OCI-LY7 (cell line): ENCODE measurements around the gene TRIM33. TPM values are rescaled to one million over a fixed set of nuclear protein-coding genes. Genes with fewer than 3 reads are reported as not detected.

Source experiments
- BruUV-seq: library from RNA; stranded (reverse); fragments of 400-500 nt; replicated peaks from 2 replicates; lab custom pipeline; 2021; lab: Mats Ljungman, UMichigan
- CTCF ChIA-PET: fragments of 300-600 bp; sonication (Branson Sonifier 250); formaldehyde crosslinking; loops from one replicate; lab custom pipeline; 2022; ENCODE audit warnings: antibody characterized with exemption; ENCODE audit not compliant: unreplicated experiment; lab: Charles Lee
- POLR2A ChIA-PET: fragments of 300-600 bp; sonication (Branson Sonifier 250); formaldehyde crosslinking; loops from one replicate; lab custom pipeline; 2022; ENCODE audit warnings: antibody characterized with exemption; lab: Charles Lee
- DNase-seq: peaks from one replicate; pipeline ENCODE4 v3.0.0-alpha.2; 2015; ENCODE audit warnings: low spot score
- H2AFZ ChIP-seq: fragments of 200-600 bp; sonication (generic), shearing (Covaris generic); 2 replicates; pipeline ENCODE4 v1.6.1; 2014; ENCODE audit warnings: mild to moderate bottlenecking, antibody characterized with exemption, low read length, moderate library complexity
- H3K27ac ChIP-seq: fragments of 200-600 bp; sonication (generic); 2 replicates; pipeline ENCODE4 v1.5.1; 2014; ENCODE audit warnings: mixed run types, low read depth, mild to moderate bottlenecking, moderate library complexity, low read length, inconsistent platforms; ENCODE audit not compliant: poor library complexity, severe bottlenecking
- H3K36me3 ChIP-seq: fragments of 200-600 bp; sonication (generic); 2 replicates; pipeline ENCODE4 v1.6.1; 2014; ENCODE audit warnings: mild to moderate bottlenecking, antibody characterized with exemption, low read length, moderate library complexity, mixed read lengths; ENCODE audit not compliant: insufficient read depth
- H3K4me1 ChIP-seq: fragments of 200-600 bp; sonication (generic); 2 replicates; pipeline ENCODE4 v1.5.1; 2014; ENCODE audit warnings: mild to moderate bottlenecking, low read length; ENCODE audit not compliant: insufficient read depth, poor library complexity, severe bottlenecking
- H3K4me2 ChIP-seq: fragments of 200-600 bp; sonication (generic); 2 replicates; pipeline ENCODE4 v1.6.1; 2014; ENCODE audit warnings: mild to moderate bottlenecking, low read length
- H3K4me3 ChIP-seq: fragments of 200-600 bp; sonication (generic); 2 replicates; pipeline ENCODE4 v1.5.1; 2014; ENCODE audit warnings: mild to moderate bottlenecking, low read depth, low read length; ENCODE audit not compliant: poor library complexity, severe bottlenecking
- H3K79me2 ChIP-seq: fragments of 200-600 bp; sonication (generic); 2 replicates; pipeline ENCODE4 v1.6.1; 2016; ENCODE audit warnings: low read depth, mild to moderate bottlenecking, low read length, moderate library complexity, mixed read lengths; ENCODE audit not compliant: insufficient read depth
- H3K9me2 ChIP-seq: fragments of 200-600 bp; sonication (generic); 2 replicates; pipeline ENCODE4 v1.6.1; 2016; ENCODE audit warnings: mild to moderate bottlenecking, low read length, mixed read lengths; ENCODE audit not compliant: insufficient read depth
- H3K9me3 ChIP-seq: fragments of 200-600 bp; sonication (generic); 2 replicates; pipeline ENCODE4 v1.6.1; 2014; ENCODE audit warnings: mild to moderate bottlenecking, mixed run types, low read length, mixed read lengths
- H4K20me1 ChIP-seq: fragments of 200-600 bp; sonication (generic); 2 replicates; pipeline ENCODE4 v1.6.1; 2014; ENCODE audit warnings: mild to moderate bottlenecking, antibody characterized with exemption, low read length, moderate library complexity, mixed read lengths; ENCODE audit not compliant: insufficient read depth
- CTCF ChIP-seq: fragments of 200-600 bp; sonication (generic); conservative IDR thresholded peaks from 2 replicates; pipeline ENCODE4 v1.5.1; 2014; ENCODE audit warnings: mild to moderate bottlenecking, antibody characterized with exemption, low read length, moderate library complexity, mixed read lengths
- EZH2phosphoT487 ChIP-seq: fragments of 200-600 bp; sonication (generic); IDR thresholded peaks from 2 replicates; pipeline ENCODE4 v1.6.1; 2018; ENCODE audit warnings: low read depth, borderline replicate concordance, mild to moderate bottlenecking, mixed run types, antibody characterized with exemption, low read length, moderate library complexity, mixed read lengths
- intact Hi-C: fragments of 100-400 bp; cut with micrococcal nuclease; formaldehyde crosslinking; loops from one replicate; pipeline ENCODE4 v1.10.0; 2022; ENCODE audit not compliant: unreplicated experiment
- total RNA-seq, 2 experiments: library from RNA; depleted of rRNA in 1 of 2; stranded (reverse); fragments of >200 nt in 1 of 2; shearing (Covaris generic) in 1 of 2; gene quantifications; 2 replicates each; pipeline ENCODE4 v1.2.3, GENCODE V29; 2014 to 2022

Gene TRIM33
- total RNA-seq, 2 experiments from 2014 or later = 43.0 to 44.7 TPM

- peaks cover 7% of the 10 kb centered on the region; the same call in 1 of the 2 replicates for H4K20me1 ChIP-seq
- peaks cover 29% of the 10 kb centered on the region for H3K9me3 ChIP-seq
- no peak for DNase-seq
- no peak overlapping the region for H3K4me2 ChIP-seq
- BruUV-seq = no TSS peak
- intact Hi-C loops = no loop called here
- H3K4me3 ChIP-seq = no peak overlapping the region
- TF ChIP-seq EZH2phosphoT487 = no peak
- TF ChIP-seq CTCF = no peak
- H3K9me2 ChIP-seq = no peaks in the 10 kb centered on the region
- no peak overlapping the region for H2AFZ ChIP-seq
- peaks cover 99% of the 10 kb centered on the region for H3K79me2 ChIP-seq
- ChIA-PET CTCF (no interaction called here), POLR2A (interaction anchor here (1.0 to 1.2 kb wide), 2 partner anchors 8 to 11 kb away, joined by 3 to 9 read pairs; no protein-coding TSS in a partner anchor)
- H3K27ac ChIP-seq = no peak overlapping the region
- peaks cover 18% of the 10 kb centered on the region for H3K36me3 ChIP-seq
- H3K4me1 ChIP-seq = peaks cover 8% of the 10 kb centered on the region
Observed at GRCh38 chr1:114473796-114474195, 37.2 kb downstream of the TRIM33 start.

- intact Hi-C loops = no loop called here
- Histone ChIP-seq H2AFZ (no peak overlapping the region), H4K20me1 (peaks cover 7% of the 10 kb centered on the region; the same call in 1 of the 2 replicates), H3K4me2 (no peak overlapping the region), H3K4me3 (no peak overlapping the region), H3K79me2 (peaks cover 98% of the 10 kb centered on the region), H3K36me3 (peaks cover 11% of the 10 kb centered on the region), H3K4me1 (peaks cover 22% of the 10 kb centered on the region), H3K9me2 (no peaks in the 10 kb centered on the region), H3K27ac (no peak overlapping the region), H3K9me3 (peaks cover 20% of the 10 kb centered on the region; the same call in 1 of the 2 replicates)
- ChIA-PET POLR2A (no interaction called here), CTCF (no interaction called here)
- TF ChIP-seq CTCF (no peak), EZH2phosphoT487 (no peak)
- BruUV-seq = no TSS peak
- no peak for DNase-seq
Observed at GRCh38 chr1:114472408-114472807, 38.6 kb downstream of the TRIM33 start.

- H3K4me1 ChIP-seq = peaks cover 27% of the 10 kb centered on the region
- BruUV-seq = no TSS peak
- peaks cover 7% of the 10 kb centered on the region; the same call in 1 of the 2 replicates for H4K20me1 ChIP-seq
- intact Hi-C loops = no loop called here
- ChIA-PET CTCF (no interaction called here), POLR2A (interaction anchor here (0.9 kb wide), 1 partner anchor 14 kb away, joined by 6 read pairs; no protein-coding TSS in a partner anchor)
- peaks cover 98% of the 10 kb centered on the region for H3K79me2 ChIP-seq
- H3K4me3 ChIP-seq = no peak overlapping the region
- no peak for DNase-seq
- H3K9me3 ChIP-seq = peaks cover 3% of the 10 kb centered on the region; the same call in 1 of the 2 replicates
- H3K9me2 ChIP-seq = no peaks in the 10 kb centered on the region
- no peak overlapping the region for H3K27ac ChIP-seq
- no peak for TF ChIP-seq EZH2phosphoT487
- no peak for TF ChIP-seq CTCF
- H3K36me3 ChIP-seq = peaks cover 17% of the 10 kb centered on the region
- H2AFZ ChIP-seq = no peak overlapping the region
- no peak overlapping the region for H3K4me2 ChIP-seq
Observed at GRCh38 chr1:114470681-114471080, 40.3 kb downstream of the TRIM33 start.
